ENCODE data around the gene ETV3. TPM values are rescaled to one million over a fixed set of nuclear protein-coding genes. Genes with fewer than 3 reads are reported as not detected.

The ETV3 gene
- total RNA-seq, 2 experiments from 2014 or later = 11.1 to 20.4 TPM

GRCh38 chr1:157107702-157108101, 30.5 kb downstream of the ETV3 start:
- no peaks in the 10 kb centered on the region for H3K36me3 ChIP-seq (ENCODE audit: insufficient read depth, low read length)
- H3K9me3 ChIP-seq (ENCODE audit: low read length) = no peaks in the 10 kb centered on the region
- no peak overlapping the region for H3K4me3 ChIP-seq (ENCODE audit: low read depth, low read length, poor library complexity, severe bottlenecking)
- no peak overlapping the region for H2AFZ ChIP-seq (ENCODE audit: low read length)
- DNase-seq (ENCODE audit: low spot score) = no peak
- ChIA-PET CTCF (ENCODE audit: unreplicated experiment) (interaction anchor here (1.0 kb wide), 1 partner anchor 45 kb away, joined by 4 read pairs; no protein-coding TSS in a partner anchor), POLR2A (interaction anchor here (0.5 kb wide), 1 partner anchor 39 kb away, joined by 3 read pairs; no protein-coding TSS in a partner anchor)
- no peaks in the 10 kb centered on the region for H3K79me2 ChIP-seq (ENCODE audit: insufficient read depth, low read depth, low read length)
- intact Hi-C loops (cut with micrococcal nuclease; ENCODE audit: unreplicated experiment) = no loop called here
- H3K4me1 ChIP-seq (ENCODE audit: insufficient read depth, low read length, poor library complexity, severe bottlenecking) = no peaks in the 10 kb centered on the region
- H3K4me2 ChIP-seq (ENCODE audit: low read length) = no peak overlapping the region
- no peaks in the 10 kb centered on the region for H4K20me1 ChIP-seq (ENCODE audit: insufficient read depth, low read length)
- H3K9me2 ChIP-seq (ENCODE audit: insufficient read depth, low read length) = no peaks in the 10 kb centered on the region
- no TSS peak for BruUV-seq (replicated peaks)
- TF ChIP-seq EZH2phosphoT487 (IDR thresholded peaks at IDR 0.05; ENCODE audit: borderline replicate concordance, low read depth, low read length) (no peak), CTCF (conservative IDR thresholded peaks at IDR 0.05; ENCODE audit: low read length) (no peak)
- no peak overlapping the region for H3K27ac ChIP-seq (ENCODE audit: low read depth, low read length, poor library complexity, severe bottlenecking)

GRCh38 chr1:157106813-157107189, 31.4 kb downstream of the ETV3 start:
- intact Hi-C loops (cut with micrococcal nuclease; ENCODE audit: unreplicated experiment) = no loop called here
- no peak overlapping the region for H3K4me2 ChIP-seq (ENCODE audit: low read length)
- H2AFZ ChIP-seq (ENCODE audit: low read length) = no peak overlapping the region
- no peaks in the 10 kb centered on the region for H3K9me2 ChIP-seq (ENCODE audit: insufficient read depth, low read length)
- H3K27ac ChIP-seq (ENCODE audit: low read depth, low read length, poor library complexity, severe bottlenecking) = no peak overlapping the region
- H4K20me1 ChIP-seq (ENCODE audit: insufficient read depth, low read length) = no peaks in the 10 kb centered on the region
- H3K4me1 ChIP-seq (ENCODE audit: insufficient read depth, low read length, poor library complexity, severe bottlenecking) = no peaks in the 10 kb centered on the region
- no peak overlapping the region for H3K4me3 ChIP-seq (ENCODE audit: low read depth, low read length, poor library complexity, severe bottlenecking)
- no TSS peak for BruUV-seq (replicated peaks)
- no peak for TF ChIP-seq CTCF (conservative IDR thresholded peaks at IDR 0.05; ENCODE audit: low read length)
- no peak for TF ChIP-seq EZH2phosphoT487 (IDR thresholded peaks at IDR 0.05; ENCODE audit: borderline replicate concordance, low read depth, low read length)
- H3K36me3 ChIP-seq (ENCODE audit: insufficient read depth, low read length) = no peaks in the 10 kb centered on the region
- DNase-seq (ENCODE audit: low spot score) = no peak
- no peaks in the 10 kb centered on the region for H3K79me2 ChIP-seq (ENCODE audit: insufficient read depth, low read depth, low read length)
- H3K9me3 ChIP-seq (ENCODE audit: low read length) = no peaks in the 10 kb centered on the region
- ChIA-PET POLR2A (no interaction called here), CTCF (ENCODE audit: unreplicated experiment) (no interaction called here)

- H4K20me1 ChIP-seq (ENCODE audit: insufficient read depth, low read length) = no peaks in the 10 kb centered on the region
- H3K79me2 ChIP-seq (ENCODE audit: insufficient read depth, low read depth, low read length) = no peaks in the 10 kb centered on the region
- no peak overlapping the region for H3K27ac ChIP-seq (ENCODE audit: low read depth, low read length, poor library complexity, severe bottlenecking)
- no peak for DNase-seq (ENCODE audit: low spot score)
- intact Hi-C loops (cut with micrococcal nuclease; ENCODE audit: unreplicated experiment) = no loop called here
- H3K4me1 ChIP-seq (ENCODE audit: insufficient read depth, low read length, poor library complexity, severe bottlenecking) = no peaks in the 10 kb centered on the region
- H3K36me3 ChIP-seq (ENCODE audit: insufficient read depth, low read length) = no peaks in the 10 kb centered on the region
- POLR2A ChIA-PET = no interaction called here
- no peaks in the 10 kb centered on the region for H3K9me2 ChIP-seq (ENCODE audit: insufficient read depth, low read length)
- BruUV-seq (replicated peaks) = no TSS peak
- TF ChIP-seq CTCF (conservative IDR thresholded peaks at IDR 0.05; ENCODE audit: low read length) = no peak
- no peak for TF ChIP-seq EZH2phosphoT487 (IDR thresholded peaks at IDR 0.05; ENCODE audit: borderline replicate concordance, low read depth, low read length)
- no peak overlapping the region for H3K4me3 ChIP-seq (ENCODE audit: low read depth, low read length, poor library complexity, severe bottlenecking)
- no peak overlapping the region for H2AFZ ChIP-seq (ENCODE audit: low read length)
- no peaks in the 10 kb centered on the region for H3K9me3 ChIP-seq (ENCODE audit: low read length)
- CTCF ChIA-PET (ENCODE audit: unreplicated experiment) = no interaction called here
- no peak overlapping the region for H3K4me2 ChIP-seq (ENCODE audit: low read length)
These were observed 32.0 kb downstream of the ETV3 start for GRCh38 chr1:157105988-157106812.
